Sigmoid colon (tissue), 4 donors: ENCODE results near the gene SPTBN4.
"Not testable (repeated sequence)": the region's sequence is repeated elsewhere in the genome, so short reads cannot be mapped to it uniquely, and the experiment has no call there.

Experiments
- POLR2A ChIP-seq, 2 donors: fragments of 450-650 bp; IDR thresholded peaks; one replicate each; pipeline ENCODE4 v1.6.1; 2016; ENCODE audit warnings: antibody characterized with exemption in 2 of 2, mild to moderate bottlenecking in 2 of 2, moderate library complexity in 2 of 2
- POLR2AphosphoS5 ChIP-seq, 4 donors: sonication (generic); formaldehyde crosslinking; IDR thresholded peaks; one replicate each; pipeline ENCODE4 v1.6.1; 2017; ENCODE audit warnings: antibody characterized with exemption in 4 of 4
- TF ChIP-seq, protein P1 (sequence below), 4 experiments: fragments of 450-650 bp in 3 of 4; fragments of 200-600 bp in 1 of 4; IDR thresholded peaks; one replicate each; pipeline ENCODE4 v1.5.1; 2016 to 2019; ENCODE audit warnings: antibody characterized with exemption in 4 of 4, mild to moderate bottlenecking in 3 of 4, moderate library complexity in 2 of 4

GRCh38 chr19:40475878-40476644 is 9.3 kb downstream of the SPTBN4 start:
- TF ChIP-seq POLR2AphosphoS5, POLR2A (IDR thresholded peaks at IDR 0.05): not testable (repeated sequence)
- TF ChIP-seq, protein P1, sequence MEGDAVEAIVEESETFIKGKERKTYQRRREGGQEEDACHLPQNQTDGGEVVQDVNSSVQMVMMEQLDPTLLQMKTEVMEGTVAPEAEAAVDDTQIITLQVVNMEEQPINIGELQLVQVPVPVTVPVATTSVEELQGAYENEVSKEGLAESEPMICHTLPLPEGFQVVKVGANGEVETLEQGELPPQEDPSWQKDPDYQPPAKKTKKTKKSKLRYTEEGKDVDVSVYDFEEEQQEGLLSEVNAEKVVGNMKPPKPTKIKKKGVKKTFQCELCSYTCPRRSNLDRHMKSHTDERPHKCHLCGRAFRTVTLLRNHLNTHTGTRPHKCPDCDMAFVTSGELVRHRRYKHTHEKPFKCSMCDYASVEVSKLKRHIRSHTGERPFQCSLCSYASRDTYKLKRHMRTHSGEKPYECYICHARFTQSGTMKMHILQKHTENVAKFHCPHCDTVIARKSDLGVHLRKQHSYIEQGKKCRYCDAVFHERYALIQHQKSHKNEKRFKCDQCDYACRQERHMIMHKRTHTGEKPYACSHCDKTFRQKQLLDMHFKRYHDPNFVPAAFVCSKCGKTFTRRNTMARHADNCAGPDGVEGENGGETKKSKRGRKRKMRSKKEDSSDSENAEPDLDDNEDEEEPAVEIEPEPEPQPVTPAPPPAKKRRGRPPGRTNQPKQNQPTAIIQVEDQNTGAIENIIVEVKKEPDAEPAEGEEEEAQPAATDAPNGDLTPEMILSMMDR (IDR thresholded peaks at IDR 0.05): not testable (repeated sequence)
